Activated CD4-positive, CD25-positive, alpha-beta regulatory T cell treated with anti-CD3 and anti-CD28 coated beads, Interleukin-2, amount 50 U/mL, for 72 hours (primary cell): Measurements from ENCODE around the gene TTLL8.

Source experiments
- DNase-seq: peaks from one replicate; pipeline ENCODE4 v3.0.0; 2021

Gene TTLL8

DNA sequence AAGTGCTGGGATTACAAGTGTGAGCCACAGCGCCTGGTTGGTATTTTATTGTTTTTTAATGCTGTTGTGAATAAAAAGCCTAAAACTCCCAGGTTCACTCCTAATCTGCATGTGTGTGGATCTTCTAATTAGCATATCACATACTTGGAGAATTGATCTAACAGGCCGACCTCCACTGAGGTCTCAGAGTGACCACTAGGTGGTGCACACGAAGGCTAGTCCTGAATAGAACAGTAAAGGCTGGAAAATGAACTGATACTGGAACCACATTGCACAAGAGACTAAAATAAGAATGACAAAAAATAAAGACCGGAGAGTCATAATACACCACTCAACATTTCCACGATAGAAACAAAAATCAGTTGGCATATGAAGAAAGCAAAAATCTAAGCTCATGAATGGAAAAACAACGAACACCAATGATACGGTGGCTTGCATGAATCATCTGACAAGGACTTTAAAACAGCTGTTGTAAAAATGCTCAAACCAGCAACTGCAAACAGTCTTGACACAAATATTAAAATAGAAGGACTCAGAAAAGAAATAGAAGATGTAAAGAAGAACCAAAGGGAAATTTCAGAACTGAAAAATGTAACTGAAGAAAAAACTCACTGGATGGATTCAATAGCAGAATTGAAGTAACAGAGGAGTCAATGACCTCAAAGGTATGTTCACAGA lies 78.4 kb downstream of the TTLL8 start:
- peak; percentile 33 for DNase-seq

DNA sequence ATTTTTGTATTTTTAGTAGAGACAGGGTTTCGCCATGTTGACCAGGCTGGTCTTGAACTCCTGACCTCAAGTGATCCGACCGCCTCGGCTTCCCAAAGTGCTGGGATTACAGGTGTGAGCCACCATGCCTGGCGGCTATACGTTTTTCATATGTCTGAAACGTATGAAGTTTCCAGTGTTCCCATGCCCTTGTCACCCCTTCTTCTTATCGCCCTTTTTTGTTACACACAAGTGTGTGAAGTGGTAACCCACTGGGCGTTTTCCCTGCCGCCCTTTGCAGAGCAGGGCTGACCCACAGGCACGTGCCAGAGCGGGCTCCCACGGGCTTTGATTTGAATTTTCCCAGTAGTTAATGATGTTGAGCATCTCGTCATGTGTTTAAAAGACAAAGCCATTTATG lies 80.5 kb downstream of the TTLL8 start:
- no peak for DNase-seq

GRCh38 chr22:49976439-49977175 lies 81.5 kb downstream of the TTLL8 start:
- DNase-seq = peak; percentile 34

DNA sequence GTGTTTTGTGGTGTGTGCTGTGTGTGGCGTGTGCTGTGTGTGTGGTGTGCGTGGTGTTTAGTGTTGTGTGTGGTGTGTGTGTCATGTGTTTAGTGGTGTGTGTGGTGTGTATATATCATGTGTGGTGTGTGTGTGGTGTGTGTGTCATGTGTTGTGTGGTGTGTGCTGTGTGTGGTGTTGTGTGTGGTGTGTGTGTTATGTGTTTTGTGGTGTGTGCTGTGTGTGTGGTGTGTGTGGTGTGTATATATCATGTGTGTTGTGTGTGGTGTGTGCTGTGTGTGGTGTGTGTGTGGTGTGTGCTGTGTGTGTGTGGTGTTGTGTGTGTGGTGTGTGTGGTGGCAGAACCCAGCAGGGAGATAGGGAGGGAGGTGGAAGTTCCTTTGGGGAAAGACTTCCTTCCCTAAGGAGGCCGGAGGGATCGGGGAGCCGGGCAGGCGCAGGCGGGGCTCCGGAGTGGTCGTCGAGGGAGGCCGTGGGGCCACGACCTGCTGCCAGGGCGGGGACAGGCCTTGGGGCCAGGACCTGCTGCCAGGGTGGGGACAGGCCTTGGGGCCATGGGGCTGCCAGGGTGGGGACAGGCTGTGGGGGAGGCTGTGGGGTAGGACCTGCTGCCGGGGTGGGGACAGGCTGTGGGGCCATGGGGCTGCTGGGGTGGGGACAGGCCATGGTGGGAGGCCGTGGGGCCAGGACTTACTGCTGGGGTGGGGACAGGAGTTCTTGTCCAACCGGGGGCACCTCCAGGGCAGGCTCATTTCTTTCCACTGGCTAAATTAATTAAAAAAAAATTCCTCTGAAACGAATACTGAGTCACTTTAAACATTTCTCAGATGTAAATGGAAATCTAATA lies 82.3 kb downstream of the TTLL8 start:
- peak; percentile 44 for DNase-seq

DNA sequence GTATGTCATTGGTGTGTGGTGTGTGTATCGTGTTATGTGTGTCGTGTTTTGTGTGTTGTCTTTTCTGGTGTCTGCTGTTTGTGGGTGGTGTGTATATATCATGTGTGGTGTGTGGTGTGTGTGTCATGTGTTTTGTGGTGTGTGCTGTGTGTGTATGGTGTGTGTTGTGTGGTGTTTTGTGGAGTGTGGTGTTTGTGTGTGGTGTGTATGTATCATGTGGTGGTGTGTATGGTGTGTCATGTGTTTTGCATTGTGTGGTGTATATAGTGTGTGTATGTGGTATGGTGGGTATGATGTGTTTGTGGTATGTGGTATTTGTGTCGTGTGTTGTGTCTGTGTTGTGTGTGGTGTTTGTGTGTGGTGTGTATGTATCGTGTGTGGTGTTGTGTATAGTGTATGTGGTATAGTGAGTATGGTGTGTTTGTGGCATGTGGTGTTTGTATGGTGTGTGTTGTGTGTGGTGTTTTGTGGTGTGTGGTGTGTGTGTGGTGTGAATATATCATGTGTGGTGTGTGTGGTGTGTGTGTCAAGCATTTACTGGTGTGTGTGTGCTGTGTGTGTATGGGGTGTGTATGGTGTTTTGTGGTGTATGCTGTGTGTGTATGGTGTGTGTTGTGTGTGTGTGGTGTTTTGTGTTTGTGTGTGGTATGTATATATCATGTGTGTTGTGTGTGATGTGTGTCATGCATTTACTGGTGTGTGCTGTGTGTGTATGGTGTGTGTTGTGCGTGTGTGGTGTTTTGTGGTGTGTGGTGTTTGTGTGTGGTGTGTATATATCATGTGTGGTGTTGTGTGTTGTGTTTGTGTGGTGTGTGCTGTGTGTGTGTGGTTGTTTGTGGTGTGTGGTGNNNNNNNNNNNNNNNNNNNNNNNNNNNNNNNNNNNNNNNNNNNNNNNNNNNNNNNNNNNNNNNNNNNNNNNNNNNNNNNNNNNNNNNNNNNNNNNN lies 84.8 kb downstream of the TTLL8 start:
- no peak for DNase-seq

GRCh38 chr22:49972163-49973017 lies 85.7 kb downstream of the TTLL8 start:
- DNase-seq = peak; percentile 37

GRCh38 chr22:49971232-49972162 lies 86.6 kb downstream of the TTLL8 start:
- DNase-seq = peak; percentile 73

- peak; percentile 91 for DNase-seq
These were observed 87.4 kb downstream of the TTLL8 start for GRCh38 chr22:49970528-49971231.

- peak; percentile 37 for DNase-seq
These were observed 88.2 kb downstream of the TTLL8 start for GRCh38 chr22:49969751-49970527.

DNA sequence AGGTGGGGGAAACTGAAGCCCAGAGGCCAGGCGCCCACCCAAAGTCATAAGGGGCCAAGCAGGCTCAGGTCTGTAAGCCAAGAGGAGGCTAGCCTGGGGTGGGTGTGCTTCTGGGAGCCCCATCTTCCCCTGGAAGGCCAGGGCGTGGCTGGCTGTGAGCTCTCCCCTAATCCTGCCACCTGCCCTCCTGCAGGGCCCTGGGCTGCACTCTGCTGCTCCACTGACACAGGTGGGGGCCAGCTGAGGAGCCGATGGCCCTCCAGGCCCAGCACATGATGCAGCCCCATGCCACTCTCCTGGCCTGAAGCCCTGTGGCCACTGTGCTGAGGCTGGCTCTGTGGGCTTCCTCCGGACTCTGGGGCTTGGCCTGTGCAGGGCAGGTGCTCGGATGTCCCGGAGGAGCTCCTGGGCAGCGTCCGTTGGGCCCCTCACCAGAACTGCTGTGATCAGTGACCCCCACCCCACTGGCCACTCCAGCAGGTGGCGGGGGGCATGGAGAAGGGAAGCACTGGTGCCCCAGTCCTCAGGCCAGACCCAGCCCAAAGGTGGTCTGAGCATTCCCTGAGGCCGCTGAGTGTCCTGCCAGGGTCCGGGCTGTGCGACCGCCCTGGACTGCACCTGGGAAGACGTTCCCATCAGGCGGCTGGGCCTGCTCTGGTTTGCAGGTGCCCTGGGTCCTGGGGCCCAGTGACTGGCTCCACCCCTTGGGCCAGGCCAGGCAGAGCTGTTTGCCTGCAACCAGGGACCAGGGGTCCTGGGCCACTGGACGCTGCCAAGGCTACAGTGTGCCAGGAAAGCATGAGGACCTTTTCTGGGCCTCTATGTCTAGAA lies 89.1 kb downstream of the TTLL8 start:
- peak; percentile 29 for DNase-seq
